SJSA1 (cell line): ENCODE results near the gene DGAT2. TPM values are rescaled to one million over a fixed set of nuclear protein-coding genes. Genes with fewer than 3 reads are reported as not detected.

Source experiments
- DNase-seq, 2 experiments: peaks; one replicate each; pipeline ENCODE4 v3.0.0-alpha.2; 2015 to 2020; ENCODE audit warnings: low spot score in 2 of 2, low read depth in 1 of 2
- H3K27ac ChIP-seq: fragments of 250-450 bp; sonication (Bioruptor Pico); 2 replicates; pipeline ENCODE4 v1.5.1; 2020; ENCODE audit warnings: mild to moderate bottlenecking, moderate library complexity
- H3K27me3 ChIP-seq: fragments of 250-450 bp; sonication (Bioruptor Pico); replicated peaks from 2 replicates; pipeline ENCODE4 v1.5.1; 2020; ENCODE audit warnings: mild to moderate bottlenecking, moderate library complexity
- H3K36me3 ChIP-seq: fragments of 250-450 bp; sonication (Bioruptor Pico); 2 replicates; pipeline ENCODE4 v1.5.1; 2020; ENCODE audit warnings: mild to moderate bottlenecking
- H3K4me1 ChIP-seq: fragments of 250-450 bp; sonication (Bioruptor Pico); replicated peaks from 2 replicates; pipeline ENCODE4 v1.6.1; 2021; ENCODE audit warnings: mild to moderate bottlenecking
- H3K4me3 ChIP-seq: fragments of 250-450 bp; sonication (Bioruptor Pico); 2 replicates; pipeline ENCODE4 v1.5.1; 2020; ENCODE audit warnings: mild to moderate bottlenecking
- H3K9me3 ChIP-seq: fragments of 250-450 bp; sonication (Bioruptor Pico); replicated peaks from 2 replicates; pipeline ENCODE4 v1.5.1; 2020; ENCODE audit warnings: mild to moderate bottlenecking
- total RNA-seq: library from RNA; depleted of rRNA; stranded (reverse); fragments of >200 nt; shearing (Covaris generic); gene quantifications from 2 replicates; pipeline ENCODE4 v1.2.3, GENCODE V29; 2014

Gene DGAT2
- total RNA-seq, 1 experiment from 2014 or later: not detected

GRCh38 chr11:75823415-75823814 is 54.8 kb downstream of the DGAT2 start:
- Histone ChIP-seq H3K27ac (no peak overlapping the region), H3K4me1 (no peaks in the 10 kb centered on the region)

DNA sequence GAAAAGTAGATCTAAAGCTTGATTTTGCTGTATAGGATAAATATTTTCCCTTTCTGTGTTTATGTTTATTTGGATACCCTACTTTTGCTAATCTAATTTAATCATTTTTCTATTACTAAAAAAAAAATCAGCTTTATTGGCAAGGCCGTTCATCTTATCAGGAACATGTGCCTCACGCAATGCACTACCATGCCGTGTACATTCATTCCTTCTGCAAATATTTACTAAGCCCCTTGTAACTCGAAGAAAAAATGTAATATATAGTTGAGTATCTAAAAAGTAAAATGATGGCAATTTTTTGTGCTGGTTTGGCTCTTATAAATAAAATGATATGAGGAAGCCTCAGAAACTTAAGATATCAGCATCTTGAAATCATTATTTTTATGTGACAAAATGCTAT is 55.4 kb downstream of the DGAT2 start:
- H3K36me3 ChIP-seq: no peaks in the 10 kb centered on the region
- H3K4me3 ChIP-seq: no peak overlapping the region
- H3K9me3 ChIP-seq: no peaks in the 10 kb centered on the region
- H3K4me1 ChIP-seq: no peaks in the 10 kb centered on the region
- no peak overlapping the region for H3K27ac ChIP-seq
- no peaks in the 10 kb centered on the region for H3K27me3 ChIP-seq
- no peak for DNase-seq

More at GRCh38 chr11:75823415-75823814, 54.8 kb downstream of the DGAT2 start:
- Histone ChIP-seq H3K27me3 (no peaks in the 10 kb centered on the region), H3K9me3 (no peaks in the 10 kb centered on the region), H3K4me3 (no peak overlapping the region), H3K36me3 (no peaks in the 10 kb centered on the region)
- no peak for DNase-seq

DNA sequence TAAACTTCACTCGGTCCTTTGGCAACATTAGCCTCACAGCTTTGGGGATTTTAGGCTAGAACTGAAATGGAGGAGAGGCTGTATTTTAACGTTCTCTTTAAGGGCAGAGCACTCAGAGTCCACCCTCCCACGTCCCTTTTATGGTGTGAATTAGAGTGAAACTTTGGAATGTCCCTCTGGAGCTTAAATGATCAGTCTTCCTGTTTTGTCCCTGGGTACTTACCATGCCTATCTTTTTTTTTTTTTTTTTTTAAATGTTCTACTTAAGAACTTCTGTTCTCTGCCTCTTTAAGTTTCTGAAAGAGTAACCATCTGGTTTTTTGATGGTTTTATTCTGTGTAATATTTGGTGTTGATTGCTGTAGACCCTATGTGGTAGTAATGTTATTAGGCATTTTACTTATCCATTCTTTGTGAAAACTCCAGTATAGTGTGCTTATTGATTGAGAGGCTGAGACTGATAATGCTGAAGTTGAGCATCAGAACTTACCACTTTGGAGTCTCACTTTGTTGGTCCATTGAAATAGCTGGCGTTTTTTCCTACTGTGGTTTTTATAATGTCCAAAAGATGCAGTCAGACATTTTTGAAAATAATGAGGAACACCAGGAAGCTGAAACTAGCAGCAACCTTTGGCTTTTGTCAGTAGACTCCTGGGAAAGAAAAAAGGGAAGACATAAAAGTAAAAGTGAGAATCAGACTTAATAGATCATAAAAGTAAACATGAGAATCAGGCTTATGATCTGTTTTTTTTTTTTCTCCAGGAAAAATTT is 58.1 kb downstream of the DGAT2 start:
- no peaks in the 10 kb centered on the region for H3K27me3 ChIP-seq
- H3K36me3 ChIP-seq: no peaks in the 10 kb centered on the region
- no peak for DNase-seq
- H3K9me3 ChIP-seq: no peaks in the 10 kb centered on the region
- H3K4me3 ChIP-seq: no peak overlapping the region
- H3K27ac ChIP-seq: no peak overlapping the region
- H3K4me1 ChIP-seq: no peaks in the 10 kb centered on the region

- no peak for DNase-seq
- H3K36me3 ChIP-seq: no peaks in the 10 kb centered on the region
Measured at GRCh38 chr11:75827562-75827961, 59.0 kb downstream of the DGAT2 start.

DNA sequence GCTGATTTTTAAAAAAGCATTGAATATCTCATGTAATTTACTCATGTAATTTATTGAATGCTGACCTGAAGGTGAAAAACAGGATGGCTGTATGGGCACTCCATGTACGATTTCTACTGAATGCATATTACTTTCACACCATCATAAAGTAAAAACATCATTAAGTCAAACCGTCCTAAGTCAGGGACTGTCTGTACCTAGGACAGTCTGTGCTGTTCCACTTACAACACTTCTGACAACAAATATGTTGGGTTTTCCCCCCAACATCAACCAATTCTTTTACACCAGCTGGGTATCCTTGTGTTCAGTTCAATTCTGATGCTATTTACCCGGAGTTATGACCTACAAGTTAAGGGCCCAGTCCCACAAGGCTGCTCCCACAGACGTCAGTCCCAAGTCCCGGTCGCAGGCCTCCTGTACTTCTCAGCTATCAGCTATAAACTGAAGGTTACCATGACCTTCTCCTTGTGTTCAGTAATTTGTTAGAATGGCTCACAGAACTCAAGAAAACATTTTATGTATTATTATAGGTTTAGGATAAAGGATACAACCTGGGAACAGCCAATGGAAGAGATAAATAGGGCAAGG is 63.4 kb downstream of the DGAT2 start:
- H3K27me3 ChIP-seq: no peaks in the 10 kb centered on the region
- H3K4me1 ChIP-seq: no peaks in the 10 kb centered on the region
- no peak for DNase-seq
- no peaks in the 10 kb centered on the region for H3K9me3 ChIP-seq
- no peaks in the 10 kb centered on the region for H3K36me3 ChIP-seq
- no peak overlapping the region for H3K27ac ChIP-seq
- no peak overlapping the region for H3K4me3 ChIP-seq

More at GRCh38 chr11:75827562-75827961, 59.0 kb downstream of the DGAT2 start:
- Histone ChIP-seq H3K27ac (no peak overlapping the region), H3K4me1 (no peaks in the 10 kb centered on the region), H3K27me3 (no peaks in the 10 kb centered on the region), H3K4me3 (no peak overlapping the region), H3K9me3 (no peaks in the 10 kb centered on the region)

DNA sequence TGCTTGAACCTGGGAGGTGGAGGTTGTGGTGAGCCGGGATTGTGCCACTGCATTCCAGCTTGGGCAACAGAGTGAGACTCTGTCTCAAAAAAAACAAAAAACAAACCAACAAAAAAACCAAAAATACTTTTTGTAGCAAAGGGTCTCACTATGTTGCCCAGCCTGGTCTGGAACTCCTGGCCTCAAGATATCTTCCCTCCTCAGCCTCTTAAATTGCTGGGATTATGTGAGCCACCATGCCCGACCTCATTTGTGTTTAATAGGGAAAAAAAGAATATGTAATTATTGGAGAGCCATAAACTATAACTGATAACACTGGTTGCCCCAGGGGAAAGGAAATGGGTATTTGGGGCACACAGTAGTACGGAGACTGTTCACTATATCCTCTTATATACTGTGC is 66.2 kb downstream of the DGAT2 start:
- Histone ChIP-seq H3K27me3 (no peaks in the 10 kb centered on the region), H3K4me1 (no peaks in the 10 kb centered on the region), H3K36me3 (no peaks in the 10 kb centered on the region), H3K27ac (no peak overlapping the region), H3K4me3 (no peak overlapping the region), H3K9me3 (no peaks in the 10 kb centered on the region)
- DNase-seq: no peak

DNA sequence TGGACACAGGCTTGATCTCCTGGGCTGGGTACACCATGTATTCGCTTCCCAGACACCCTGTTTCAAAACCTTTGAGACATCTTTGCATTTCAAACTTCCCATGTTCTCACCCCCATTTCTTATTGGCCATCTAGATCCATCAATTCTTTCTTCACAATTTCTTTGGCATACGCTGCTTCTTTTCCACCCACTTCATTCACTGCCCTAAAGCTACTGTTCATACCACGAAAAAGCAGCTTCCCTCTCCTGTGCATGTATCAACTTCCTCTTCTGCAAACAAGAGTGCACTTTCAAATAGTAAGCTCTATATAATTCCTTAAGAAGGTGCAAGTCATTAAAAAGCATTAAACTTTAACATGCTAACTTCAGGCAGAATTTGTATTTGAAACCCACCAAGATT is 67.8 kb downstream of the DGAT2 start:
- no peak for DNase-seq
- Histone ChIP-seq H3K36me3 (no peaks in the 10 kb centered on the region), H3K4me3 (no peak overlapping the region), H3K4me1 (no peaks in the 10 kb centered on the region), H3K27ac (no peak overlapping the region), H3K27me3 (no peaks in the 10 kb centered on the region), H3K9me3 (no peaks in the 10 kb centered on the region)

GRCh38 chr11:75839851-75840250 is 71.3 kb downstream of the DGAT2 start:
- Histone ChIP-seq H3K4me3 (no peak overlapping the region), H3K4me1 (no peaks in the 10 kb centered on the region), H3K9me3 (no peaks in the 10 kb centered on the region), H3K27ac (no peak overlapping the region), H3K27me3 (no peaks in the 10 kb centered on the region), H3K36me3 (no peaks in the 10 kb centered on the region)
- DNase-seq: no peak

- H3K27me3 ChIP-seq: no peaks in the 10 kb centered on the region
- no peaks in the 10 kb centered on the region for H3K4me1 ChIP-seq
- H3K36me3 ChIP-seq: no peaks in the 10 kb centered on the region
- DNase-seq: no peak
- no peak overlapping the region for H3K27ac ChIP-seq
- no peak overlapping the region for H3K4me3 ChIP-seq
- no peaks in the 10 kb centered on the region for H3K9me3 ChIP-seq
Measured at GRCh38 chr11:75840522-75840921, 71.9 kb downstream of the DGAT2 start.

- Histone ChIP-seq H3K27me3 (no peaks in the 10 kb centered on the region), H3K4me3 (no peak overlapping the region), H3K36me3 (no peaks in the 10 kb centered on the region), H3K27ac (no peak overlapping the region), H3K4me1 (no peaks in the 10 kb centered on the region), H3K9me3 (no peaks in the 10 kb centered on the region)
- DNase-seq: no peak
Measured at GRCh38 chr11:75841739-75842138, 73.2 kb downstream of the DGAT2 start.

GRCh38 chr11:75845324-75845723 is 76.7 kb downstream of the DGAT2 start:
- DNase-seq: no peak
- no peak overlapping the region for H3K4me3 ChIP-seq

DNA sequence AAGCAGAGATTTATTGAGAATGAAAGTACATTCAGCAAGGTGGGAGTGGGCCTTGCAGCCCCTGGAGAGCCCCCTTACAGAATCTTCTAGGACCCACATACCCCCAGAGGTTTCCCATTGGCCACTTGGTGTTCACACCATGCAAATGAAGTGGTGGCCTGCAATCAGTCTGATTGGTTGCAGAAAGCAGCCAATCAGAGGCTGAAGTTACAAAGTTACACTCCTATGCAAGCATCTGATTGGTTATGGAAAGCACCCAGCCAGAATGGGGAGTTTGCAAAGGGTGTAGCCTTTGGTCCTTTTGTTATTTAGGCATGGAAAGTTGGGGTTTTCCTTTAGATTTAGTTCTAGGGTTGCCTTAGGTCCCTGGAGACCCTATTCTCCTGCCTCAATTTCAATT is 81.3 kb downstream of the DGAT2 start:
- H3K27me3 ChIP-seq: no peaks in the 10 kb centered on the region
- no peaks in the 10 kb centered on the region for H3K9me3 ChIP-seq
- H3K27ac ChIP-seq: no peak overlapping the region
- H3K4me3 ChIP-seq: no peak overlapping the region
- H3K4me1 ChIP-seq: no peaks in the 10 kb centered on the region
- DNase-seq: no peak
- H3K36me3 ChIP-seq: no peaks in the 10 kb centered on the region

More at GRCh38 chr11:75845324-75845723, 76.7 kb downstream of the DGAT2 start:
- Histone ChIP-seq H3K9me3 (no peaks in the 10 kb centered on the region), H3K4me1 (no peaks in the 10 kb centered on the region), H3K27me3 (no peaks in the 10 kb centered on the region), H3K36me3 (no peaks in the 10 kb centered on the region), H3K27ac (no peak overlapping the region)

- H3K27ac ChIP-seq: no peak overlapping the region
- H3K36me3 ChIP-seq: no peaks in the 10 kb centered on the region
- no peak for DNase-seq
- no peaks in the 10 kb centered on the region for H3K4me1 ChIP-seq
- H3K9me3 ChIP-seq: no peaks in the 10 kb centered on the region
- H3K27me3 ChIP-seq: no peaks in the 10 kb centered on the region
- H3K4me3 ChIP-seq: no peak overlapping the region
Measured at GRCh38 chr11:75850787-75851186, 82.2 kb downstream of the DGAT2 start.
